ENCODE data around the gene ESD. TPM values are rescaled to one million over a fixed set of nuclear protein-coding genes. Genes with fewer than 3 reads are reported as not detected.

ESD gene
- total and polyA plus RNA-seq, 3 donors from 2014 or later, result 60.3 to 95.8 (median 65.4) TPM

GRCh38 chr13:46735425-46735824 lies 61.5 kb downstream of the ESD start:
- Histone ChIP-seq H3K4me3 (no peak overlapping the region), H3K4me1 (no peaks in the 10 kb centered on the region), H3K36me3 (ENCODE audit: low read depth, missing control alignments) (no peaks in the 10 kb centered on the region), H3K9me3 (no peaks in the 10 kb centered on the region), H3K27me3 (no peaks in the 10 kb centered on the region), H3K27ac (no peak overlapping the region)
- intact Hi-C loops (cut with DNase I; ENCODE audit: low total_unique reads), result no loop called here
- no peak for DNase-seq
- WGBS, 2 donors, result 90 to 96% methylated on average over 2 to 3 of the region's 3 CpGs
- no peak for TF ChIP-seq CTCF (IDR thresholded peaks at IDR 0.05)
- no peak for TF ChIP-seq POLR2A (IDR thresholded peaks at IDR 0.05)

- Histone ChIP-seq H3K27me3 (no peaks in the 10 kb centered on the region), H3K4me3 (no peak overlapping the region), H3K36me3 (ENCODE audit: low read depth, missing control alignments) (no peaks in the 10 kb centered on the region), H3K27ac (no peak overlapping the region), H3K4me1 (no peaks in the 10 kb centered on the region), H3K9me3 (no peaks in the 10 kb centered on the region)
- TF ChIP-seq POLR2A (IDR thresholded peaks at IDR 0.05), result no peak
- no peak for DNase-seq
- 90 to 98% methylated on average over 6 of the region's 6 CpGs for WGBS, 2 donors
- intact Hi-C loops (cut with DNase I; ENCODE audit: low total_unique reads), result no loop called here
Observed at GRCh38 chr13:46731535-46731934, 65.4 kb downstream of the ESD start.

- no peaks in the 10 kb centered on the region for H3K9me3 ChIP-seq
- no peak overlapping the region for H3K27ac ChIP-seq
- H3K4me1 ChIP-seq, result no peaks in the 10 kb centered on the region
- 90 to 92% methylated on average over 7 of the region's 7 CpGs for WGBS, 2 donors
- no peak overlapping the region for H3K4me3 ChIP-seq
- H3K27me3 ChIP-seq, result no peaks in the 10 kb centered on the region
- TF ChIP-seq CTCF (IDR thresholded peaks at IDR 0.05), result peak in 1 of 3 experiments; percentile 11
- no peak for TF ChIP-seq POLR2A (IDR thresholded peaks at IDR 0.05)
- no peaks in the 10 kb centered on the region for H3K36me3 ChIP-seq (ENCODE audit: low read depth, missing control alignments)
- intact Hi-C loops (cut with DNase I; ENCODE audit: low total_unique reads), result loop anchor here (10.0 kb wide), 1 partner anchor 234 kb away; no protein-coding TSS in a partner anchor
- DNase-seq, result no peak
Observed at GRCh38 chr13:46728777-46729176, 68.2 kb downstream of the ESD start.

- H3K27ac ChIP-seq, result no peak overlapping the region
- H3K9me3 ChIP-seq, result no peaks in the 10 kb centered on the region
- H3K4me1 ChIP-seq, result no peaks in the 10 kb centered on the region
- no peaks in the 10 kb centered on the region for H3K27me3 ChIP-seq
- intact Hi-C loops (cut with DNase I; ENCODE audit: low total_unique reads), result loop anchor here (10.0 kb wide), 1 partner anchor 232 kb away; no protein-coding TSS in a partner anchor
- 78 to 91% methylated on average over 5 of the region's 5 CpGs for WGBS, 2 donors
- H3K36me3 ChIP-seq (ENCODE audit: low read depth, missing control alignments), result no peaks in the 10 kb centered on the region
- DNase-seq, result no peak
- H3K4me3 ChIP-seq, result no peak overlapping the region
- no peak for TF ChIP-seq POLR2A (IDR thresholded peaks at IDR 0.05)
- no peak for TF ChIP-seq CTCF (IDR thresholded peaks at IDR 0.05)
Observed at GRCh38 chr13:46726347-46726746, 70.6 kb downstream of the ESD start.

Other genes starting within 250 kb of the ESD start
- gene LRCH1, start 244.0 kb downstream of the ESD start, total RNA-seq, result 10 to 100 TPM; 16.8 to 17.7 TPM
- 8.9 TPM for gene LRCH1, start 244.0 kb downstream of the ESD start, polyA plus RNA-seq (ENCODE audit: insufficient read depth, low read depth, low replicate concordance)
- gene HTR2A, start 99.9 kb upstream of the ESD start, total RNA-seq, result 1 to 10 TPM in 1 of 2 donors, under 1 TPM in 1; 0.74 to 1.4 TPM
- gene HTR2A, start 99.9 kb upstream of the ESD start, polyA plus RNA-seq (ENCODE audit: insufficient read depth, low read depth, low replicate concordance), result 1.0 TPM

All from testis (tissue), 3 donors.